Left hindlimb (tissue), 1 donor: Measurements from ENCODE around the gene TXNRD1.
"Not testable (repeated sequence)": the region's sequence is repeated elsewhere in the genome, so short reads cannot be mapped to it uniquely, and the experiment has no call there.

Source experiments
- DNase-seq: peaks from one replicate; pipeline ENCODE4 v3.0.0-alpha.2; 2018

TXNRD1 gene

GRCh38 chr12:104306943-104307654, 91.5 kb downstream of the TXNRD1 start:
- DNase-seq = no peak

GRCh38 chr12:104307655-104308000, 92.0 kb downstream of the TXNRD1 start:
- DNase-seq = no peak

- no peak for DNase-seq
These were observed 93.9 kb downstream of the TXNRD1 start for GRCh38 chr12:104309446-104309993.

- DNase-seq = no peak
These were observed 95.4 kb downstream of the TXNRD1 start for GRCh38 chr12:104310751-104311633.

GRCh38 chr12:104312202-104312601, 96.6 kb downstream of the TXNRD1 start:
- DNase-seq = no peak

GRCh38 chr12:104312654-104313053, 97.1 kb downstream of the TXNRD1 start:
- DNase-seq = no peak

- no peak for DNase-seq
These were observed 98.1 kb downstream of the TXNRD1 start for GRCh38 chr12:104313568-104314241.

GRCh38 chr12:104314242-104314614, 98.6 kb downstream of the TXNRD1 start:
- DNase-seq = no peak

GRCh38 chr12:104315326-104316224, 100.0 kb downstream of the TXNRD1 start:
- DNase-seq = no peak

GRCh38 chr12:104316936-104317335, 101.4 kb downstream of the TXNRD1 start:
- no peak for DNase-seq

GRCh38 chr12:104317538-104318210, 102.1 kb downstream of the TXNRD1 start:
- DNase-seq = no peak

- no peak for DNase-seq
These were observed 103.4 kb downstream of the TXNRD1 start for GRCh38 chr12:104319028-104319427.

- DNase-seq = no peak
These were observed 104.5 kb downstream of the TXNRD1 start for GRCh38 chr12:104319918-104320626.

GRCh38 chr12:104320627-104321024, 105.0 kb downstream of the TXNRD1 start:
- no peak for DNase-seq

- DNase-seq = no peak
These were observed 106.4 kb downstream of the TXNRD1 start for GRCh38 chr12:104321949-104322348.

GRCh38 chr12:104322533-104322932, 107.0 kb downstream of the TXNRD1 start:
- DNase-seq = not testable (repeated sequence)

- DNase-seq = no peak
These were observed 108.3 kb downstream of the TXNRD1 start for GRCh38 chr12:104323899-104324298.

- not testable (repeated sequence) for DNase-seq
These were observed 112.7 kb downstream of the TXNRD1 start for GRCh38 chr12:104328278-104328677.

- DNase-seq = no peak
These were observed 113.2 kb downstream of the TXNRD1 start for GRCh38 chr12:104328790-104329189.

GRCh38 chr12:104329707-104330532, 114.3 kb downstream of the TXNRD1 start:
- DNase-seq = no peak
